Thoracic aorta (tissue), 2 donors: ENCODE data around the gene PIEZO2. TPM values are rescaled to one million over a fixed set of nuclear protein-coding genes. Genes with fewer than 3 reads are reported as not detected.

Experiments used
- ATAC-seq: fragments of 150-250 bp; one replicate; pipeline ENCODE4 v1.8.0; 2017; ENCODE audit warnings: low read depth; ENCODE audit not compliant: insufficient number of reproducible peaks, low FRiP score
- DNase-seq: peaks from one replicate; pipeline ENCODE4 v3.0.0-alpha.2; 2020; ENCODE audit warnings: low spot score
- H3K27ac ChIP-seq, 2 donors: fragments of 200-600 bp; sonication (generic); 1 replicate in 1 of 2; 2 replicates in 1 of 2; pipeline ENCODE4 v1.5.1; 2016; ENCODE audit warnings: mild to moderate bottlenecking in 2 of 2, moderate library complexity in 2 of 2
- H3K27me3 ChIP-seq: fragments of 200-600 bp; sonication (generic); replicated peaks from 2 replicates; pipeline ENCODE4 v1.6.0; 2016; ENCODE audit warnings: mild to moderate bottlenecking; ENCODE audit not compliant: insufficient read depth
- H3K36me3 ChIP-seq: fragments of 200-600 bp; sonication (generic); one replicate; pipeline ENCODE4 v1.5.1; 2016
- H3K4me1 ChIP-seq, 2 donors: fragments of 200-600 bp; sonication (generic); 1 replicate in 1 of 2; 2 replicates in 1 of 2; pipeline versions ENCODE4 v1.5.1 to v1.6.0; 2016; ENCODE audit warnings: low read depth in 2 of 2, mild to moderate bottlenecking in 1 of 2; ENCODE audit not compliant: control insufficient read depth in 1 of 2
- H3K4me3 ChIP-seq: fragments of 200-600 bp; sonication (generic); 2 replicates; pipeline ENCODE4 v1.5.1; 2016; ENCODE audit warnings: mild to moderate bottlenecking
- H3K9me3 ChIP-seq: fragments of 200-600 bp; sonication (generic); 2 replicates; pipeline ENCODE4 v1.5.1; 2016
- total RNA-seq, 2 donors: library from RNA; depleted of rRNA; stranded (reverse); fragments of >200 nt; gene quantifications; one replicate each; pipeline versions ENCODE4 v1.1.0 to v1.2.3, GENCODE V29; 2016
- TF ChIP-seq, protein P1 (sequence below): fragments of 200-600 bp; sonication (generic); IDR thresholded peaks from one replicate; pipeline ENCODE4 v1.5.1; 2019; ENCODE audit warnings: antibody characterized with exemption

The PIEZO2 gene
- total RNA-seq, 2 donors from 2014 or later: 8.3 to 10.3 TPM

DNA sequence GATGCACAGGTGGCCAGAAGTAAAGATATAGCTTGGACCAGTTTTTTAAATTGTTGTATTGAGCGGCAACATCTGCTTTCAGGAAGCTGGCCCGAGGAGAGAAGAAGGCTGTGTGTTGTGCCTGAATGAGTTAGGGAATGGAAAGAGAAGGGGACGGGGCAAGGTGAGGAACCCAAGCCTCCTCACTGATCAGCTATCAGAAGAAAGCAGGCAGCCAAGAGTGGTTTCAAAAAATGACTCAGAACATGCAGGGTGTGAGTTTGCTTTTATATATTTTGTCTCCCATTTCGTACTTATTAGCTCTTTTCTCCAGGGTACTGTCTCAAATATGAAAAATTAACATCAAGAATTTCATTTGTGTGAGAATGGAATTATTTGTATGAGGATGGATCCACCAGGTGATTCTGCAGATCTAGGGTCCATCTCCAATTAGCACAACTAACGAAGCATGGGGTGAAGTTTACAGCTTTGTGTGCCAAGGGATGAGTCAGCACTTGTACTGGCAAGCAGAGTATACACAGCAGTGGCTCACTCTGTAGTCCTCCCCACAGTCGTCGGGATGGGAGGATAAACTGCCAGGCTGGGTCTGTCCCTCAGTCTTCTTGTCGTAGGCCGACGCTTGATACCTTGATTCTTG is 175.7 kb downstream of the PIEZO2 start:
- DNase-seq (no peak), ATAC-seq (no peak)
- H3K4me3 ChIP-seq: no peak overlapping the region
- no peak overlapping the region for H3K27ac ChIP-seq
- TF ChIP-seq, protein P1, sequence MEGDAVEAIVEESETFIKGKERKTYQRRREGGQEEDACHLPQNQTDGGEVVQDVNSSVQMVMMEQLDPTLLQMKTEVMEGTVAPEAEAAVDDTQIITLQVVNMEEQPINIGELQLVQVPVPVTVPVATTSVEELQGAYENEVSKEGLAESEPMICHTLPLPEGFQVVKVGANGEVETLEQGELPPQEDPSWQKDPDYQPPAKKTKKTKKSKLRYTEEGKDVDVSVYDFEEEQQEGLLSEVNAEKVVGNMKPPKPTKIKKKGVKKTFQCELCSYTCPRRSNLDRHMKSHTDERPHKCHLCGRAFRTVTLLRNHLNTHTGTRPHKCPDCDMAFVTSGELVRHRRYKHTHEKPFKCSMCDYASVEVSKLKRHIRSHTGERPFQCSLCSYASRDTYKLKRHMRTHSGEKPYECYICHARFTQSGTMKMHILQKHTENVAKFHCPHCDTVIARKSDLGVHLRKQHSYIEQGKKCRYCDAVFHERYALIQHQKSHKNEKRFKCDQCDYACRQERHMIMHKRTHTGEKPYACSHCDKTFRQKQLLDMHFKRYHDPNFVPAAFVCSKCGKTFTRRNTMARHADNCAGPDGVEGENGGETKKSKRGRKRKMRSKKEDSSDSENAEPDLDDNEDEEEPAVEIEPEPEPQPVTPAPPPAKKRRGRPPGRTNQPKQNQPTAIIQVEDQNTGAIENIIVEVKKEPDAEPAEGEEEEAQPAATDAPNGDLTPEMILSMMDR: no peak
- no peaks in the 10 kb centered on the region for H3K27me3 ChIP-seq
- no peaks in the 10 kb centered on the region for H3K9me3 ChIP-seq
- no peaks in the 10 kb centered on the region for H3K36me3 ChIP-seq
- H3K4me1 ChIP-seq: no peaks in the 10 kb centered on the region

DNA sequence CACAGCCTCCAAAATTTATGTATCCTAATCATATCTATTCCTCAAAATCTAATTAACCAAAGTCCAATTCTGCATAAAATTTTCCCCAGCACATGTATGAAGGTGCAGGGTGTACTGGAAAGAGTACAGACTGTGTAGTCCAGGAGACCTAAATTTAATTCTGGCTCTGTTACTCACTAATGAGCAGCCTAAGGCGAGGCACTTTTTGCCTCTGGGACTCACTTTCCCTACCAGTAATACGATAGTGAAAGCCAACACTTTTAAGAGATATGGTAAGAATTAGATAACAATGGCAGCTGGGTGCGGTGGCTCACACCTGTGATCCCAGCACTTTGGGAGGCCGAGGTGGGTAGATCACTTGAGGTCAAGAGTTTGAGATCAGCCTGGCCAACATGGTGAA is 177.7 kb downstream of the PIEZO2 start:
- no peak for ATAC-seq
- no peak for DNase-seq

GRCh38 chr18:10965119-10965518 is 184.2 kb downstream of the PIEZO2 start:
- Histone ChIP-seq H3K36me3 (no peaks in the 10 kb centered on the region), H3K27me3 (no peaks in the 10 kb centered on the region), H3K9me3 (no peaks in the 10 kb centered on the region), H3K4me1 (no peaks in the 10 kb centered on the region), H3K4me3 (no peak overlapping the region), H3K27ac (no peak overlapping the region)
- ATAC-seq (no peak), DNase-seq (no peak)
- TF ChIP-seq, protein P1: no peak

More for the DNA sequence above, 177.7 kb downstream of the PIEZO2 start:
- Histone ChIP-seq H3K27ac (no peak overlapping the region), H3K4me3 (no peak overlapping the region), H3K36me3 (no peaks in the 10 kb centered on the region), H3K4me1 (no peaks in the 10 kb centered on the region), H3K9me3 (no peaks in the 10 kb centered on the region), H3K27me3 (no peaks in the 10 kb centered on the region)
- TF ChIP-seq, protein P1: no peak

GRCh38 chr18:10953672-10954071 is 195.7 kb downstream of the PIEZO2 start:
- TF ChIP-seq, protein P1: no peak
- Histone ChIP-seq H3K4me3 (no peak overlapping the region), H3K36me3 (no peaks in the 10 kb centered on the region), H3K9me3 (no peaks in the 10 kb centered on the region), H3K27ac (no peak overlapping the region), H3K4me1 (no peaks in the 10 kb centered on the region), H3K27me3 (no peaks in the 10 kb centered on the region)
- ATAC-seq (no peak), DNase-seq (no peak)

- ATAC-seq (no peak), DNase-seq (no peak)
- Histone ChIP-seq H3K27me3 (no peaks in the 10 kb centered on the region), H3K9me3 (no peaks in the 10 kb centered on the region), H3K4me3 (no peak overlapping the region), H3K4me1 (no peaks in the 10 kb centered on the region), H3K36me3 (no peaks in the 10 kb centered on the region), H3K27ac (no peak overlapping the region)
- TF ChIP-seq, protein P1: no peak
Observed at GRCh38 chr18:10951631-10952544, 197.5 kb downstream of the PIEZO2 start.
